BLaER1 treated with 17β-estradiol and CSF1 and Interleukin-3, amounts not matched to agents 10 nM and 100 nM (cell line): ENCODE measurements around the gene CSTF1.

ENCODE experiments used
- H3K27ac ChIP-seq, 11 experiments: shearing (Covaris generic); formaldehyde crosslinking; 2 replicates each; pipeline ENCODE4 v1.8.1; 2022
- H3K27me3 ChIP-seq, 11 experiments: shearing (Covaris generic); formaldehyde crosslinking; 2 replicates each; pipeline ENCODE4 v1.8.1; 2022
- H3K36me3 ChIP-seq, 11 experiments: shearing (Covaris generic); formaldehyde crosslinking; 2 replicates each; pipeline ENCODE4 v1.8.1; 2022
- H3K4me1 ChIP-seq, 10 experiments: shearing (Covaris generic); formaldehyde crosslinking; 2 replicates each; pipeline ENCODE4 v1.8.1; 2022
- H3K4me2 ChIP-seq, 11 experiments: shearing (Covaris generic); formaldehyde crosslinking; 2 replicates each; pipeline ENCODE4 v1.8.1; 2022
- H3K4me3 ChIP-seq, 10 experiments: shearing (Covaris generic); formaldehyde crosslinking; 2 replicates each; pipeline ENCODE4 v1.8.1; 2022
- H3K9ac ChIP-seq, 11 experiments: shearing (Covaris generic); formaldehyde crosslinking; 2 replicates each; pipeline ENCODE4 v1.8.1; 2022
- H3K9me3 ChIP-seq, 11 experiments: shearing (Covaris generic); formaldehyde crosslinking; replicated peaks in 1 of 11; 2 replicates each; pipeline ENCODE4 v1.8.1; 2022
- H4K20me1 ChIP-seq, 11 experiments: shearing (Covaris generic); formaldehyde crosslinking; 2 replicates each; pipeline ENCODE4 v1.8.1; 2022
- Cebpa-rat ChIP-seq, 11 experiments: shearing (Covaris generic); IDR thresholded peaks; 2 replicates each; pipeline ENCODE4 v1.8.1; 2022

CSTF1 gene

GRCh38 chr20:56362833-56363413, 29.5 kb upstream of the CSTF1 start:
- H3K4me1 ChIP-seq: peaks cover 8 to 18% (median 15%) of the 10 kb centered on the region in 10 experiments
- H3K9ac ChIP-seq: no peak overlapping the region
- H3K4me3 ChIP-seq: no peak overlapping the region
- TF ChIP-seq Cebpa-rat (IDR thresholded peaks at IDR 0.05): no peak
- peaks cover 0 to 4% (median 0%) of the 10 kb centered on the region in 11 experiments; a peak in 3 of 22 replicates for H4K20me1 ChIP-seq
- H3K27ac ChIP-seq: no peak overlapping the region
- H3K27me3 ChIP-seq: no peaks in the 10 kb centered on the region
- H3K9me3 ChIP-seq: no peaks in the 10 kb centered on the region
- peaks cover 0 to 29% (median 15%) of the 10 kb centered on the region in 11 experiments; a peak in 12 of 22 replicates for H3K36me3 ChIP-seq
- peak overlapping the region in 5 of 11 experiments; percentile 10 to 22 (median 16); a peak in 4 of 22 replicates for H3K4me2 ChIP-seq

- Histone ChIP-seq H3K9ac (no peak overlapping the region), H3K36me3 (peaks cover 0 to 35% (median 21%) of the 10 kb centered on the region in 11 experiments; a peak in 15 of 22 replicates)
These were observed 29.0 kb upstream of the CSTF1 start for GRCh38 chr20:56363491-56363890.

GRCh38 chr20:56368351-56369134, 23.9 kb upstream of the CSTF1 start:
- no peaks in the 10 kb centered on the region for H3K9me3 ChIP-seq
- no peak for TF ChIP-seq Cebpa-rat (IDR thresholded peaks at IDR 0.05)
- H4K20me1 ChIP-seq: peaks cover 0 to 7% (median 0%) of the 10 kb centered on the region in 11 experiments; a peak in 4 of 22 replicates
- H3K4me2 ChIP-seq: peak overlapping the region in 2 of 11 experiments; percentile 6 to 15; a peak in 1 of 22 replicates
- peak overlapping the region in 4 of 11 experiments; percentile 18 to 52 (median 27); a peak in 5 of 22 replicates for H3K27ac ChIP-seq
- no peak overlapping the region for H3K4me3 ChIP-seq
- peaks cover 0 to 15% (median 7%) of the 10 kb centered on the region in 10 experiments; a peak in 14 of 20 replicates for H3K4me1 ChIP-seq
- peaks cover 49 to 83% (median 70%) of the 10 kb centered on the region in 11 experiments for H3K36me3 ChIP-seq
- no peaks in the 10 kb centered on the region for H3K27me3 ChIP-seq
- no peak overlapping the region; a peak in 1 of 22 replicates for H3K9ac ChIP-seq

More at GRCh38 chr20:56363491-56363890, 29.0 kb upstream of the CSTF1 start:
- no peak for TF ChIP-seq Cebpa-rat (IDR thresholded peaks at IDR 0.05)
- Histone ChIP-seq H3K4me3 (no peak overlapping the region), H3K27me3 (no peaks in the 10 kb centered on the region), H3K4me2 (no peak overlapping the region), H4K20me1 (peaks cover 0 to 4% (median 0%) of the 10 kb centered on the region in 11 experiments; a peak in 3 of 22 replicates), H3K4me1 (peaks cover 8 to 18% (median 15%) of the 10 kb centered on the region in 10 experiments), H3K9me3 (no peaks in the 10 kb centered on the region), H3K27ac (no peak overlapping the region)

GRCh38 chr20:56369179-56369578, 23.3 kb upstream of the CSTF1 start:
- peaks cover 53 to 86% (median 77%) of the 10 kb centered on the region in 11 experiments for H3K36me3 ChIP-seq
- H3K4me1 ChIP-seq: peaks cover 0 to 21% (median 10%) of the 10 kb centered on the region in 10 experiments; a peak in 15 of 20 replicates
- H3K9ac ChIP-seq: no peak overlapping the region
- H3K4me3 ChIP-seq: no peak overlapping the region
- no peaks in the 10 kb centered on the region for H3K9me3 ChIP-seq
- H3K27ac ChIP-seq: peak overlapping the region in 5 of 11 experiments; percentile 17 to 52 (median 23); a peak in 7 of 22 replicates
- H3K27me3 ChIP-seq: no peaks in the 10 kb centered on the region
- H4K20me1 ChIP-seq: peaks cover 0 to 7% (median 0%) of the 10 kb centered on the region in 11 experiments; a peak in 4 of 22 replicates
- no peak for TF ChIP-seq Cebpa-rat (IDR thresholded peaks at IDR 0.05)
- peak overlapping the region in 2 of 11 experiments; percentile 6 to 15; a peak in 1 of 22 replicates for H3K4me2 ChIP-seq

- Histone ChIP-seq H3K27me3 (no peaks in the 10 kb centered on the region), H3K9me3 (no peaks in the 10 kb centered on the region), H3K9ac (no peak overlapping the region), H3K4me2 (no peak overlapping the region), H3K36me3 (peaks cover 34 to 100% (median 89%) of the 10 kb centered on the region in 11 experiments), H3K4me3 (no peak overlapping the region), H4K20me1 (peaks cover 0 to 21% (median 8%) of the 10 kb centered on the region in 11 experiments; a peak in 8 of 22 replicates), H3K27ac (peak overlapping the region in 2 of 11 experiments; percentile 73; a peak in 2 of 22 replicates), H3K4me1 (peaks cover 0 to 36% (median 19%) of the 10 kb centered on the region in 10 experiments; a peak in 16 of 20 replicates)
- no peak for TF ChIP-seq Cebpa-rat (IDR thresholded peaks at IDR 0.05)
These were observed 20.5 kb upstream of the CSTF1 start for GRCh38 chr20:56371977-56372376.

GRCh38 chr20:56372850-56373249, 19.6 kb upstream of the CSTF1 start:
- no peak for TF ChIP-seq Cebpa-rat (IDR thresholded peaks at IDR 0.05)
- no peak overlapping the region for H3K4me3 ChIP-seq
- H4K20me1 ChIP-seq: peaks cover 0 to 23% (median 8%) of the 10 kb centered on the region in 11 experiments; a peak in 8 of 22 replicates
- H3K36me3 ChIP-seq: peaks cover 38 to 100% (median 96%) of the 10 kb centered on the region in 11 experiments
- 0 out of 22 replicates have a peak overlapping the region, but pooled peaks of 1 of the 11 experiments have one; percentile 19 for H3K9ac ChIP-seq
- H3K27ac ChIP-seq: peak overlapping the region in 9 of 11 experiments; percentile 12 to 74 (median 59); a peak in 15 of 22 replicates
- peaks cover 0 to 38% (median 19%) of the 10 kb centered on the region in 10 experiments; a peak in 16 of 20 replicates for H3K4me1 ChIP-seq
- H3K9me3 ChIP-seq: no peaks in the 10 kb centered on the region
- H3K4me2 ChIP-seq: no peak overlapping the region
- no peaks in the 10 kb centered on the region for H3K27me3 ChIP-seq

DNA sequence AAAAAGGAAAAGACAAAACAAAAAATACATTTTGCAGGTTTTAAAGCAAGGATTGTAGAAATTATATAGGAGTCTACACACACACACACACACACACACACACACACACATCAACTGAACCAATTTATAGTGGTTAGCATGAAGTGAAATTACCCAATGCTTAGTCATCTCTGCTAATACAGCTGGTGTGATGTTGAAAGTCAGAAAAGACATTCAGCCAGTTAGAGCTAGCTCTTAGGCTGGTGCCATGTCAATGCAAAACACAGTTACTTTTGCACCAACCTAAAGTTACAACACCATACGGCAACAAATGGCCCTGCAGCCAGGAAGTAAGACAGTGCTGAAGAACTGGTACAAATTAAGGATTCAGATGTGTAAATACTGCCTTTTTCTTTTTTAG, 18.5 kb upstream of the CSTF1 start:
- H3K4me3 ChIP-seq: no peak overlapping the region
- H3K4me2 ChIP-seq: peak overlapping the region in 5 of 11 experiments; percentile 21 to 41 (median 26); a peak in 5 of 22 replicates
- peak in 1 of 11 experiments; percentile 43; a peak in 1 of 22 replicates for TF ChIP-seq Cebpa-rat (IDR thresholded peaks at IDR 0.05)
- H4K20me1 ChIP-seq: peaks cover 0 to 34% (median 8%) of the 10 kb centered on the region in 11 experiments; a peak in 8 of 22 replicates
- H3K4me1 ChIP-seq: peaks cover 0 to 38% (median 15%) of the 10 kb centered on the region in 10 experiments; a peak in 16 of 20 replicates
- H3K9ac ChIP-seq: peak overlapping the region in 4 of 11 experiments; percentile 9 to 39 (median 34); a peak in 3 of 22 replicates
- H3K27me3 ChIP-seq: no peaks in the 10 kb centered on the region
- H3K9me3 ChIP-seq: no peaks in the 10 kb centered on the region
- peaks cover 37 to 100% (median 98%) of the 10 kb centered on the region in 11 experiments for H3K36me3 ChIP-seq
- peak overlapping the region in 9 of 11 experiments; percentile 8 to 74 (median 59); a peak in 16 of 22 replicates for H3K27ac ChIP-seq

- Histone ChIP-seq H3K27ac (peak overlapping the region in 5 of 11 experiments; percentile 5 to 66 (median 20); a peak in 5 of 22 replicates), H3K36me3 (peaks cover 18 to 100% (median 97%) of the 10 kb centered on the region in 11 experiments), H3K4me2 (peak overlapping the region in 2 of 11 experiments; percentile 1 to 33; a peak in 1 of 22 replicates), H3K4me3 (no peak overlapping the region), H3K9me3 (no peaks in the 10 kb centered on the region), H3K4me1 (peaks cover 0 to 54% (median 11%) of the 10 kb centered on the region in 10 experiments; a peak in 12 of 20 replicates), H4K20me1 (peaks cover 0 to 41% (median 8%) of the 10 kb centered on the region in 11 experiments; a peak in 9 of 22 replicates), H3K27me3 (no peaks in the 10 kb centered on the region), H3K9ac (no peak overlapping the region)
- TF ChIP-seq Cebpa-rat (IDR thresholded peaks at IDR 0.05): no peak
These were observed 16.1 kb upstream of the CSTF1 start for GRCh38 chr20:56376331-56376730.
